HG03521 (cell line): ENCODE results near the gene ZNF774.
"Not testable (repeated sequence)": the region's sequence is repeated elsewhere in the genome, so short reads cannot be mapped to it uniquely, and the experiment has no call there.

Experiments
- ATAC-seq: cut with Tn5 transposase; IDR thresholded peaks from one replicate; pipeline ENCODE4 v1.9.1; 2021; ENCODE audit warnings: mild to moderate bottlenecking, moderate library complexity; ENCODE audit not compliant: unreplicated experiment

ZNF774 gene

DNA sequence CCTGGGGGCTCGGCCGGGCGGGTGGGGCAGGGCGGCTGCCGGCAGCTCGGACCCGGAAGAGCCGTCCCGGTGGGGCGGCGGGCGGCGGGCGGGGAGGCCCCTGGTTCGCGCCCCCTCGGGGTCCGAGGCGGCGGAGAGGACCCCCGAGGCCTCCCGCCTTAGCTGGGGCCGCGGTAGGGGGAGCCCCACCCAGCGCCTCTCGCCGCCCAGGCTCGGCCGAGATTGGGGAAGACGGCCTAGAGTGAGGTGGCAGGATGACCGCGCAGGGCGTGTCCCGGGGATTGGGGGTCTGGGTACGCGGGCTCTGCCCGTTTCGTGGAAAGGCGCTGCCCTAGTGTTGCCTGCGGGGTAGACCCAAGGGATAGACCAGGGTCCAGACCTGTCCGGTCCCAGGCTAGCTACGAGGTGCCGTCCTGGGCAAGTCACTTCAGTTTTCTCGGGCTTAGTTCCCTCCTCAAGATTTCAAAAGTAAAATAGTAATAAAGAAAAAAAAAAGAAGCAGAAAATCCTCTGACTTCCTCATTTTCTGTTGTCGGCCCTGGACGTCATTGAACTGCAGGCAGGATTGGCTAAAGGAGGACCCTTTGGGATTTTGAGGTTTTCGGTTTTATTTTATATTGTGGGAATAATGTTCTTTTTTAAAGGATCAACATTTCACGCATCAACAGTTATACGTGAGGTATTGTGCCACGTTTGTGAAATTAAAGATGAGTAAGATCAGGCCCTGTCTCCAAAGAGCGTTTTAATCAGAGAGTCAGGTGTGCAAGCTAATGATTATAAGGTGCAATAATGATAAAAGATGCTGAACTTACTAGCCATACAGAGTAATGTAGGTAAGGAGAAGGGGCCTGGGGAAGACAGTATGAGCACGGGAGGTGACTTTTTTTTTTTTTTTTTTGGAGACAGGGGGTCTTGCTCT is 36.6 kb downstream of the ZNF774 start:
- peak; percentile 30 for ATAC-seq

GRCh38 chr15:90389513-90389912 is 37.4 kb downstream of the ZNF774 start:
- no peak for ATAC-seq

GRCh38 chr15:90393040-90393439 is 41.0 kb downstream of the ZNF774 start:
- no peak for ATAC-seq

DNA sequence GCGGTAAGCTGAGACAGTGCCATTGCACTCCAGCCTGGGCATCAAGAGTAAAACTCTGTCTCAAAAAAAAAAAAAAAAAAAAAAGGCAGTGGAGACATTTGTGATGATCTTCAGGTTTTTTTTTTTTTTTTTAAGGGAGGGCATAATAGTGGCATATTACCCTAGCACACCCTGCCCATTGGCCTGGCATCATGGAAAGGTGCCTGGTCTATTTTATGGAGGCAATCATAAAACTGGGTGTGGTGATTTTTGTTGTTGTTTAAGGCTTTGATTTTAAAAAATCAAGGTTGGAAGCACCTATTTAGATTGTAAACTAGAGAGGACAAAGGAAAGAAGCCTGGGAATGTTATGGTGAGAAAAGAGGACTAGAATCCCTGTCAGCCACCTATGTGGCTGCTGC is 42.0 kb downstream of the ZNF774 start:
- no peak for ATAC-seq

DNA sequence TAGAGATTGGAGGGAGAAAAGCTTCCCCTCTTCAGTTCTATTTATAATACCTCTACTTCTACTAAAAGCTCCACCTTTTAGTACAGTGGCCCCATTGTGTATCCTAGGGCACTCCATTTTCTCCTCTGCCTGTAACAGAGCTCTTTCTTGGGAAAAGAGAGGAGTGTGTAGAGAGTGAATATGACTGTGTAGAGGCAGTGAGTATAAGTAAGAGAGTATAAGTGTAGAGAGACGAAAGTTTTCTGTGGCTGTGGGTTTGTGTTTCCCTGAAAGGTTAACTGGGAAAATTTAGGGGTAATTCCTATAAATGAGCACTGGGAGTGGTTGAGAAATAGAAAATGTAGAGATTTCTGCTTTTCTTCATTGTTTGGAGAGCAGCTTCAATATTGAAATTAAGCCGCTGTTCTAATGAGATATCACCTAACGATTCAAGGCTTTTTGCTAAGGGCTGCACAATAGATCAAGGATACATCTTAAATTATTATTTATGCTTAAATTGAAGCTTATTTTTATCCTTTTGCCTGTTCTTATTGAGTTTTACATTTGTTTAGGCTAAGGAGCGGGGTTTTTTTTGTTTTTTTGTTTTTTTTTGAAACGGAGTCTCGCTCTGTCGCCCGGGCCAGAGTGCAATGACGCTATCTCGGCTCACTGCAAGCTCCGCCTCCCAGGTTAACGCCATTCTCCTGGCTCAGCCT is 42.8 kb downstream of the ZNF774 start:
- no peak for ATAC-seq

- ATAC-seq: no peak
Observed at GRCh38 chr15:90396321-90396720, 44.2 kb downstream of the ZNF774 start.

- no peak for ATAC-seq
Observed at GRCh38 chr15:90400005-90400758, 48.1 kb downstream of the ZNF774 start.

DNA sequence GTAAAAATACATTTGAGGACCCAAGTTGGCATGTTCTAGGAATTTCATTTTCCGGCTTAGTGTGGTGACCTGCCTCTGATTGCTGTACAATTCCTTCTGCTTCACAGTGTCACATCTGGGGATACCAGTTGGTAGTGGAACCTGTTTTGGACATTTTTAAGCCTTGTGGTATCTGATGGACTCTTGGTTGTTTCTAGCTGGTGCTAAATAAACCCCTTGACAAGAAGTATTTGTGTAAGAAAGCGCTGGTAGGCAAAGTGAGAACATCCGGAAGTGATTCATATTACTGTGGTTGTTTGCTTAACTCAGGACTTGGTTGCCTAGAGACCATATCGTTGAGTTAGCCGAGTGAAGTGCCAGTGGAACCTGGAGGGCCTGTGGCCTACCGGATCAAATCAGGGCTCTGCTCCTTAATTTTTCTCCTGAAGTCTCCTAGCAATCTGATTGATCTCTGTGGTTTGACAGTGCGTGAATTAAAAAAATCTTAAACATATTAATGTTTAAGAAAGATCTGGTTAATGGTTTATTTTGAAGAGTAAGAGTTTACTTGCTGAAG is 48.8 kb downstream of the ZNF774 start:
- peak; percentile 95 for ATAC-seq

DNA sequence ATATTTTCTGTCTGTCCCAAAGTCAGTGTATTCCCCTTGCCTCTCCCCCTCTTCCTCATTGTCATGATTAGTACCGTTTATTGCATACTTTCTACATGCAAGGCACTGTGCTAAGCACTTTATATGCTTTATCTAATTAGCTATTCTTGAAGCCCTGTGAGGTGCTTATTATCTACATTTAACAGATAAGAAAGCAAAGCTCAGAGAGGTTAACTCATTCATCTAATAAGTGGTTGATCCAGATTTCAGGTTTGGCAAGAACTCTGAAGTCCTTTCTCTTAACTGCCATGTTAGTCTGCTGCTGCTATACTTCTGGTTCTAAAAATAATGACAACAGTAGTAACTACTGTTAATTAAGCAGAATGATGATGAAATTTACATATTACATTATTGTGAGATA is 49.4 kb downstream of the ZNF774 start:
- ATAC-seq: no peak

- ATAC-seq: no peak
Observed at GRCh38 chr15:90402223-90402622, 50.1 kb downstream of the ZNF774 start.

DNA sequence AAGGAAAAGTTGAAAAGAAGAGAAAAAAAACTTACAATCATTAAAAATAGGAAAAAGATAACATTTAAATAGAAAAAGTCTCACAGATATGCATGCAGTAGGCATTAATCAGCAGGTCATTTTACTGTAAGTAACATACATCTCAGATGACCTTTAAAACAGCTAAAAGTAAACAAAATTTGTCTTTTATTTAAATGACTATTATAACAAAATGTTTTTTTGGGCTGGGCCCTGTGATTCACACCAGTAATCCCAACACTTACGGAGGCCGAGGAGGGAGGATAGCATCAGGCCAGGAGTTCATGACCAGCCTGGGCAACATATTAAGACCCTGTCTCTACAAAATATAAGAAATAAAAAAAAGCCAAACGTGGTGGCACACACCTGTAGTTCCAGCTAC is 50.7 kb downstream of the ZNF774 start:
- no peak for ATAC-seq

DNA sequence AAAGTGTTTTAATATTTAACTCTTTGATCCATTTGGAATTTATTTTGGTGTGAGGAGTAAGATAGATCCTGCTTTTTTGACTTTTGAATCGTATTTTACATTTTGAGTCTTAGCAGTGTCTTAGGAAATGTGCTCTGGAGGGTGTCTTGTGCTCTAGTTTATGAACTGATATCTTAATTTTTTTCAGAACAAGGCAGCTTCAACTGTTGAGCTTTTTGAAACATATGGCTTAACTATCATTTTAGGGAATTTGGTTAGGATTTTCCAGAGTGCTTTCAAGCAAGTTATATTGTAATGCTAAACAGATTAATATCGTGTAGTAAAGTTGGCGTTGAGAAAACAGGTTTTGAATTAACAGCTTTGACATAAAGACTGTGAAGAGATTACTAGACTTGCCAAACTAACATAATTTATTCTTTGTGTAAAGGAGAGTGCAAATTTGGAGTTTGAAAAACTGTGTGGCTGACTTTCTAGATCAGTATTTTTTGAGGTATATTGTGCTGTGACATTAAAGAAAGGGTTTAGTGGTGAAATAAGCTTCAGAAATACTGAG is 53.0 kb downstream of the ZNF774 start:
- no peak for ATAC-seq

DNA sequence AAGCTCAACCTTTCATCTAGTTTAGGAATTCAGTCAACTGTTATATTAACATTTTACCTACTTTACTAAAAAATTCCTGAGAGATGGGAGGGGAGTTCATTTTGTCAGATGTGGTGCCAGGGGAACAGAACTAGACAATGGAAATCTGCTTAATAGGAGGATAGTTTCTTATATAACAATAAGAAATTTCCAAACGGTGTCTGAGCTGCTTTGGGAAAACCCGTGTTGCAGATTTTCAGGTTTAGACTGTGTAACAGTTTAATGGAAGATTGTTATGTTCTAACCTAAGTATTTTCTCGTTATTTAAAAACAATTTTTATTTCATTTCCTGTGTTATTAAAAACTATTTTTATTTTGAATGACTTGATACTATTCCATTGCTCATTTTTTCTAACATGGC is 55.3 kb downstream of the ZNF774 start:
- no peak for ATAC-seq

GRCh38 chr15:90407871-90408317 is 55.8 kb downstream of the ZNF774 start:
- no peak for ATAC-seq

DNA sequence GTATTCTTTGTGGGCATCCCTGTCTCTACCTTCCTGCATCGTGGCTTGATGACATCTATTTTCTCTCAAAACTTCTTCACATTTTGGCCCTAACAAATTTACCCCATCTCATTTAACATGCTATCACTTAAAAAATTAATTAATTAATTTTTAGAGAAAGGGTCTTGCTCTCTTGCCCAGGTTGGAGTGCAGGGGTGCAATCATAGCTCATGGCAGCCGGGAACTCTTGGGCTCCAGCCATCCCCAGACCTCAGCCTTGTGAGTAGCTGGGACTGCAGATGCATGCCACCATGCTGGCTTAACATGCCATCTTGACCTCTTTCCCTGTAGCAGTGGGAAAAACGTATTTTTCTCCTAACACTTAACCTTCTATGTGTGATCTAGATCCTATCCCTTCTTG is 56.6 kb downstream of the ZNF774 start:
- ATAC-seq: no peak

DNA sequence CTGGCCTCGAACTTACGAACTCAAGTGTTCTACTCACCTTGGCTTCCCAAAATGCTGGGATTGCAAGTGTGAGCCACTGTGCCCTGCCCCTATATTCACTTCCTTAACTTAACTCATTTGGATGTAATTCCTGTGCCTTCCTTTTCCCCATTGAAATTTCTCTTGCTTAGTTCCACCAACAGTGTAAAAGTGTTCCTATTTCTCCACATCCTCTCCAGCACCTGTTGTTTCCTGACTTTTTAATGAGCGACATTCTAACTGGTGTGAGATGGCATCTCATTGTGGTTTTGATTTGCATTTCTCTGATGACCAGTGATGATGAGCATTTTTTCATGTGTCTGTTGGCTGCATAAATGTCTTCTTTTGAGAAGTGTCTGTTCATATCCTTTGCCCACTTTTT is 57.5 kb downstream of the ZNF774 start:
- ATAC-seq: not testable (repeated sequence)

DNA sequence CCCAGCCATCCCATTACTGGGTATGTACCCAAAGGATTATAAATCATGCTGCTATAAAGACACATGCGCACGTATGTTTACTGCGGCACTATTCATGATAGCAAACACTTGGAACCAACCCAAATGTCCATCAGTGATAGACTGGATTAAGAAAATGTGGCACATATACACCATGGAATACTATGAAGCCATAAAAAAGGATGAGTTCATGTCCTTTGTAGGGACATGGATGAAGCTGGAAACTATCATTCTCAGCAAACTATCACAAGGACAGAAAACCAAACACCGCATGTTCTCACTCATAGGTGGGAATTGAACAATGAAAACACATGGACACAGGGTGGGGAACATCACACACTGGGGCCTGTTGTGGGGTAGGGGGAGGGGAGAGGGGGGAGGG is 58.2 kb downstream of the ZNF774 start:
- not testable (repeated sequence) for ATAC-seq

DNA sequence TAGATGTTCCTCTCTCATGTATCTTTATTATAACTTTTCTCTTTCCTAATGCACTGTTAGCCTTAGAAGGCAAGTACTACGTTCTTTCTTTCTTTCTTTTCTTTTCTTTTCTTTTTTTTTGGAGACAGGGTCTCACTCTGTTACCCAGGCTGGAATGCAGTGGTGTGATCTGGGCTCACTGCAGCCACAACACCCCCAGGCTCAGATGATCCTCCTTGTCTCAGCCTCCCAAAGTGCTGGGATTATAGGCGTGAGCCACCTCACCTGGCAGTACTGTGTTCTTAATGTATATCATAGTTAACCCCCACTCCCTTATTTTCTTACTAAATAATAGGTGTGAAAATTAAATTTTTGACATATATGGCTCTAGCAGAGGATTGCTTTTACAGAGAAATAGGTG is 59.1 kb downstream of the ZNF774 start:
- no peak for ATAC-seq
